ENCODE measurements around the gene MACROH2A2. TPM values are rescaled to one million over a fixed set of nuclear protein-coding genes. Genes with fewer than 3 reads are reported as not detected.

Gene MACROH2A2
- total and polyA plus RNA-seq, 2 donors from 2014 or later: 16.8 to 21.7 TPM

DNA sequence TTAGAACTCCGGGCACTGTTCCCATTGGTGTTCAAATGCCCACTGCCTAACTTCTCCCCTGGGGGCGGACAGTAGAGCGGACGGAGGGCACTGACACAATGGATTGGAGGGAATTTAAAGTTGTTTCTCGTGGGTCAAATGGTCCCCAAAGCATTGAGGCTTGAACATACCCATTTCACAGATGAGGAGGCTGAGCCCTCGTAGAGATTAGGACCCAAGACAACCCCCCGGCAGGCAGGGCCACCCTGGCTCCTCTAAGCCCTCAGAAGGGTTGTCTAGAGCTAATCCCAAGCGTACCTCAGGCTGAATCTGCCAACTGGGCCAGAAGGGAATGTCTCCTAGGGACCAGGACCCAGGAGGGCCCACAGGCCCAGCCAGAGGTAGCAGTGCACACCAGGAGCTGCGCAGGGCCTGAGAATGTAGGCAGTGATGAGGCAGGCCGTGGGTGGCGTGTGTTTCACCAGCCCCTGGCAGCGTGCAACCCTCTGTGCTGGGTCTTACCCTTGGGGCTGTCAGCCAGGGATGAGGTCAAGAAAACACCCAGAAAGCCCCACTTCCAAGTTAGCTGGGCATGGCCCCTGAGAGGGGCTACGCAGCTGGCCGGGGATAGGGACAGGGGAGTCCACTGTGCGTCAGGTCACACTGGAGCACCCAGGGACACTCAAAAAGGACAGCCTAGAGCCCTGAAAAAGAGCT lies 74.2 kb downstream of the MACROH2A2 start:
- H3K27me3 ChIP-seq (ENCODE audit: control insufficient read depth, insufficient read depth, low read length): no peaks in the 10 kb centered on the region
- DNase-seq (no peak), FAIRE-seq (no peak)
- intact Hi-C loops (cut with DNase I): no loop called here
- TF ChIP-seq, protein P1, sequence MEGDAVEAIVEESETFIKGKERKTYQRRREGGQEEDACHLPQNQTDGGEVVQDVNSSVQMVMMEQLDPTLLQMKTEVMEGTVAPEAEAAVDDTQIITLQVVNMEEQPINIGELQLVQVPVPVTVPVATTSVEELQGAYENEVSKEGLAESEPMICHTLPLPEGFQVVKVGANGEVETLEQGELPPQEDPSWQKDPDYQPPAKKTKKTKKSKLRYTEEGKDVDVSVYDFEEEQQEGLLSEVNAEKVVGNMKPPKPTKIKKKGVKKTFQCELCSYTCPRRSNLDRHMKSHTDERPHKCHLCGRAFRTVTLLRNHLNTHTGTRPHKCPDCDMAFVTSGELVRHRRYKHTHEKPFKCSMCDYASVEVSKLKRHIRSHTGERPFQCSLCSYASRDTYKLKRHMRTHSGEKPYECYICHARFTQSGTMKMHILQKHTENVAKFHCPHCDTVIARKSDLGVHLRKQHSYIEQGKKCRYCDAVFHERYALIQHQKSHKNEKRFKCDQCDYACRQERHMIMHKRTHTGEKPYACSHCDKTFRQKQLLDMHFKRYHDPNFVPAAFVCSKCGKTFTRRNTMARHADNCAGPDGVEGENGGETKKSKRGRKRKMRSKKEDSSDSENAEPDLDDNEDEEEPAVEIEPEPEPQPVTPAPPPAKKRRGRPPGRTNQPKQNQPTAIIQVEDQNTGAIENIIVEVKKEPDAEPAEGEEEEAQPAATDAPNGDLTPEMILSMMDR (IDR thresholded peaks at IDR 0.05; ENCODE audit: borderline replicate concordance, extremely low read depth, insufficient read depth): no peak
- no peak overlapping the region for H3K27ac ChIP-seq (ENCODE audit: low read depth in 2 of 2, low read length in 2 of 2)
- no peak overlapping the region for H3K4me3 ChIP-seq (ENCODE audit: low read length in 3 of 3)
- no peaks in the 10 kb centered on the region for H3K36me3 ChIP-seq (ENCODE audit: control insufficient read depth in 2 of 3, insufficient read depth in 3 of 3, low read length in 3 of 3)
- no peaks in the 10 kb centered on the region for H3K9me3 ChIP-seq (ENCODE audit: control insufficient read depth in 2 of 3, insufficient read depth in 1 of 3, low read length in 3 of 3)
- peaks cover 0 to 5% (median 4%) of the 10 kb centered on the region in 3 donors for H3K4me1 ChIP-seq (ENCODE audit: control insufficient read depth in 2 of 3, insufficient read depth in 2 of 3, low read depth in 1 of 3, low read length in 3 of 3)
- H3K9ac ChIP-seq (ENCODE audit: low read length in 3 of 3): no peak overlapping the region

DNA sequence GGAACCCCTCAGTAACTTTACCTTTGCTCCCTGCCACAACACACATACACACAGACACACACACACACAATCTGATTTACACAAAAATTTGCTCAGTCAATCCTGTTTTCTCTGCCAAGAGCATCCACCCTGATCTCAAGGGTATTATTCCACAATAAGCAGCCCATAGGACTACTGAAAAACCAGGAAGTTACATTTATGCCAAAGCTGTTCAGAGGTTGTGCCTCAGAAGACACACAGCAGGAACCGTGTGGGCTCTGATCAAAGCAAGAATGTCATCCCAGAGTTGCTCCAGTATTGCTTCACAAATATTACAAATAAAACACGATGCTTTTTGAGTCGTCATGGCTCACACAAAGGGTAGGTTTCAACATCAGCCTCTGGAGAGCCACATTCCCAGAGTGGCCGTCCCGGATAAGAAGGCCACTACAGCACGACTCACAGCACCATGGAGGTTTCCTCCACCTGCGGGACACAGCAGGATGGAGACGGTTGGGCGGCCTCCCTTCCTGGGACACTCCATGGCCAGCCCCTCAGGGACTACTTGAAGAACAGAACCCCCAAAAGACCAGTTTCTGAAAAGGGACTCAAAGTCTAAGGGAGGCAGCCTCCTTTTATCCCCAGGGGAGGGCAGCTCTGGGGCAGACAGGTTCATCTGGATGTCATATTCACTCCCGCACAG lies 78.4 kb downstream of the MACROH2A2 start:
- H3K4me1 ChIP-seq (ENCODE audit: control insufficient read depth in 2 of 3, insufficient read depth in 2 of 3, low read depth in 1 of 3, low read length in 3 of 3): peaks cover 0 to 10% (median 6%) of the 10 kb centered on the region in 3 donors
- no peak overlapping the region for H3K9ac ChIP-seq (ENCODE audit: low read length in 3 of 3)
- peak overlapping the region; percentile 32 to 65 for H3K27ac ChIP-seq (ENCODE audit: low read depth in 2 of 2, low read length in 2 of 2)
- intact Hi-C loops (cut with DNase I): no loop called here
- no peaks in the 10 kb centered on the region for H3K27me3 ChIP-seq (ENCODE audit: control insufficient read depth, insufficient read depth, low read length)
- DNase-seq (no peak), FAIRE-seq (no peak)
- H3K36me3 ChIP-seq (ENCODE audit: control insufficient read depth in 2 of 3, insufficient read depth in 3 of 3, low read length in 3 of 3): no peaks in the 10 kb centered on the region
- H3K4me3 ChIP-seq (ENCODE audit: low read length in 3 of 3): peak overlapping the region in 1 of 3 donors; percentile 77
- no peaks in the 10 kb centered on the region for H3K9me3 ChIP-seq (ENCODE audit: control insufficient read depth in 2 of 3, insufficient read depth in 1 of 3, low read length in 3 of 3)
- TF ChIP-seq, protein P1 (IDR thresholded peaks at IDR 0.05; ENCODE audit: borderline replicate concordance, extremely low read depth, insufficient read depth): no peak

DNA sequence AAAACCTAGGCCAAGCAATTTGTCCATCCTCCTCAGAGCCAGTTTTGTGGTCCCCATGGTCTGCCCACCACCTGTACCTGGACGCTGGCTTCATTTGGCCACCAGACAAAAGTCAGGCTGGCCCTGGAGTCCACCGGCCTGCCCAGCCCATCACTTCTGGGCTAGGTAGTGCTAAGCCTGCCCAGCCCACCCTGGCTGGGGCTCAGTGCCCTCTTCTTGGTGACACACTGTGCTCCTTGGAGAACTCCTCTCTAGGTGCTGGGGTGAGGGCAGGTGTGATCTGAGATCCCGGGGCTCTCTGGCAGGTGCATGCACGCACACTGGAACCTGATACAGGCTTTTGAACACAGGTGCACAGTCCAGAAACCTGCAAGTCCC lies 78.9 kb downstream of the MACROH2A2 start:
- no peaks in the 10 kb centered on the region for H3K27me3 ChIP-seq (ENCODE audit: control insufficient read depth, insufficient read depth, low read length)
- no peaks in the 10 kb centered on the region for H3K36me3 ChIP-seq (ENCODE audit: control insufficient read depth in 2 of 3, insufficient read depth in 3 of 3, low read length in 3 of 3)
- TF ChIP-seq, protein P1 (IDR thresholded peaks at IDR 0.05; ENCODE audit: borderline replicate concordance, extremely low read depth, insufficient read depth): no peak
- no peak for FAIRE-seq
- H3K4me1 ChIP-seq (ENCODE audit: control insufficient read depth in 2 of 3, insufficient read depth in 2 of 3, low read depth in 1 of 3, low read length in 3 of 3): peaks cover 0 to 10% (median 6%) of the 10 kb centered on the region in 3 donors
- H3K9me3 ChIP-seq (ENCODE audit: control insufficient read depth in 2 of 3, insufficient read depth in 1 of 3, low read length in 3 of 3): no peaks in the 10 kb centered on the region
- no peak for DNase-seq
- intact Hi-C loops (cut with DNase I): no loop called here
- peak overlapping the region in 2 of 3 donors; percentile 66 to 77 for H3K4me3 ChIP-seq (ENCODE audit: low read length in 3 of 3)
- H3K27ac ChIP-seq (ENCODE audit: low read depth in 2 of 2, low read length in 2 of 2): peak overlapping the region; percentile 32 to 65
- H3K9ac ChIP-seq (ENCODE audit: low read length in 3 of 3): peak overlapping the region in 1 of 3 donors; percentile 91
